Caki2 (cell line): Measurements from ENCODE around the gene RFX7. TPM values are rescaled to one million over a fixed set of nuclear protein-coding genes. Genes with fewer than 3 reads are reported as not detected.
A peak's percentile ranks its signal among the peaks of the same experiment; 100 is the strongest.

Experiments used
- DNase-seq: peaks from one replicate; pipeline ENCODE4 v3.0.0-alpha.2; 2015; ENCODE audit warnings: low read depth
- in situ Hi-C: cut with HindIII; loops from 2 replicates; pipeline ENCODE4 v1.10.0; 2016; ENCODE audit warnings: low sequenced_read_pairs, low pct_unique_long_range_greater_than_20kb, mixed read lengths
- total RNA-seq: library from RNA; depleted of rRNA; stranded (reverse); fragments of >200 nt; shearing (Covaris generic); gene quantifications from 2 replicates; pipeline ENCODE4 v1.2.3, GENCODE V29; 2014; ENCODE audit warnings: low replicate concordance; rRNA removed

RFX7 gene
- total RNA-seq, 1 experiment from 2014 or later = 2.4 TPM

DNA sequence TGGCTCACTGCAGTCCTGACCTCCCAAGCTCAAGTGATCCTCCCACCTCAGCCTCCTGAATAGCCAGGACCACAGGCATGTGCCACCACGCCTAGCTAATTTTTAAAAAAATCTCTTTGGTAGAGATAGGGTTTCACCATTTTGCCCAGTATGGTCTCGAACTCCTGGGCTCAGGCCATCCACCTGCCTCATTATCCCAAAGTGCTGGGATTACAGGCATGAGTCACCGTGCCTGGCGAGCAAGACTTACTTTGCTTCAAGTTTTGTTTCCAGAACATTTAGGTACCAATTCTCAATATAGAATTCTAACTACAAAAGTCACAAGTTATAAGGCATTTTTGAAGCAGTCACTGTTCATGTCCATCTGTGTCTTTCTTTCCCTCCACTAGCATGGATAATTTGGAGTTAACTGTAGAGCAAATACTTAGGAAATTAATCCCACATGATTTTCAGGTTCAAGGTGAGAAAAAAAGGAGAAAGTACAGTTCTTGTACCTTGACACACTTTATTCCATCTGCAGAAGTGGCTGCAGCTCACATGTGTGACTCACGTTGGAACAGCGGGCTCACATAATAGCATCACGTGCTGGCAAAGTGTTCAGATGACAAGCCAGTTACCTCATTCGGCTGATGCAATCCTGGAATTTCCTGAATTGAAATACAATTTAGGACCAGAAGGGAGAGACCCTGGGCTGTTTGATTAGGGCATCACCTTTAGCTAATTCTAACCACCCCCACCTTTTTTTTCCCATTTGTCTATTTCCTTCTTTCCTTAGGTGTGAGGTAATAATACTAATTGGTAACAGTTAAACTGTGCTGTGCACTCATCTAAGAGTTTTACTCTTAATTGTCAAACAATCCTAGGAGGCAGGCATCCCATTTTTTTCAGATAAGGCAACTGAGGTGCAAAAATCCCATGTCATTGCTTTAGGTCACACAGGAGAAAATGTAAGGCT is 203.3 kb downstream of the RFX7 start:
- peak; percentile 83 for DNase-seq
- in situ Hi-C loops = no loop called here

DNA sequence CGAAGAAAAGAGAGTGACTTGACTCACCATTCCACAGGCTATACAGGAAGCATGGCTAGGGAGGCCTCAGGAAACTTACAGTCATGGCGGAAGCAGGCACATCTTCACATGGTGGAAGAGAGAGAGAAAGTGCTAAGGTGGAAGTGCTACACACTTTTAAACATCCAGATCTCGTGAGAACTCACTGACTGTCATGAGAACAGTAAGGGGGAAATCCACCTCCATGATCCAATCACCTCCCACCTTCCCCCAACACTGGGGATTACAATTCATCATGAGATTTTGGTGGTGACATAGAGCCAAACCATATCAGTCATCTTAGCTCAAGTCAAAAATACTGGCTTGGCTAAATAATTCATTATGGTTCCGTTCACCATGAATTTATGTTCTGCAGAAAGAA is 205.0 kb downstream of the RFX7 start:
- no peak for DNase-seq
- in situ Hi-C loops = no loop called here

DNA sequence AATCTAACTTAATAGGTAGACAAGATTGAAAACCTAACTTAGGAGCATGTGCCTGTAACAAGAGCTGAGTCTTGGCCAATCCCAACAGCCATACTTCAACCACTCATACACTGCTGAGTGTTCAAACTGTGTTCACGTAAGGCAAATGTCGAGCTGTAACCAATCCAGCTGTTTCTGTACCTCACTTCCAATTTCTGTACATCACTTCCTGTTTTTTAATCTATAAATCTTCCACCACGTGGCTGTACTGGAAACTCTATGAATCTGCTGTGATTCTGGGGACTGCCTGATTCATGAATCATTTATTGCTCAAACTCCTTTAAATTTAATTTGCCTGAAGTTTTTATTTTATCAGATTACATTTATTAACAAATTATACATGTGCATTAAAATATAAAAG is 205.7 kb downstream of the RFX7 start:
- no peak for DNase-seq
- in situ Hi-C loops = no loop called here

Other genes starting within 250 kb of the RFX7 start
- 14.6 and 19.5 TPM in 2 replicates for gene TEX9, start 121.5 kb upstream of the RFX7 start, total RNA-seq
- gene MNS1, start 221.3 kb upstream of the RFX7 start, total RNA-seq = 1.1 and 4.2 TPM in 2 replicates